ENCODE data around the gene NGEF. TPM values are rescaled to one million over a fixed set of nuclear protein-coding genes. Genes with fewer than 3 reads are reported as not detected.

The NGEF gene
- total and polyA plus RNA-seq, 4 donors: 0.54 to 10.1 (median 2.7) TPM

GRCh38 chr2:232842689-232843088 lies 170.4 kb downstream of the NGEF start:
- ATAC-seq (ENCODE audit: low FRiP score) (no peak), DNase-seq (no peak)
- Histone ChIP-seq H3K4me1 (ENCODE audit: control insufficient read depth in 1 of 2, insufficient read depth in 2 of 2, low read length in 2 of 2) (peaks cover 0 to 4% of the 10 kb centered on the region in 2 donors), H3K27me3 (ENCODE audit: control insufficient read depth in 1 of 2, insufficient read depth in 2 of 2, low read length in 1 of 2) (no peaks in the 10 kb centered on the region), H3K9me3 (ENCODE audit: control insufficient read depth, low read length) (no peaks in the 10 kb centered on the region), H3K36me3 (ENCODE audit: control insufficient read depth in 1 of 2, insufficient read depth in 2 of 2, low read length in 1 of 2) (peaks cover 11 to 13% of the 10 kb centered on the region in 2 donors), H3K4me3 (ENCODE audit: low read length in 2 of 2) (no peak overlapping the region), H3K27ac (ENCODE audit: low read depth in 1 of 2, low read length in 2 of 2) (no peak overlapping the region)
- intact Hi-C loops (cut with DNase I): no loop called here
- WGBS, 2 donors: 43 to 63% methylated on average over 2 of the region's 2 CpGs

- Histone ChIP-seq H3K27me3 (ENCODE audit: control insufficient read depth in 1 of 2, insufficient read depth in 2 of 2, low read length in 1 of 2) (no peaks in the 10 kb centered on the region), H3K4me1 (ENCODE audit: control insufficient read depth in 1 of 2, insufficient read depth in 2 of 2, low read length in 2 of 2) (peaks cover 0 to 4% of the 10 kb centered on the region in 2 donors), H3K4me3 (ENCODE audit: low read length in 2 of 2) (no peak overlapping the region), H3K36me3 (ENCODE audit: control insufficient read depth in 1 of 2, insufficient read depth in 2 of 2, low read length in 1 of 2) (peaks cover 7 to 14% of the 10 kb centered on the region in 2 donors), H3K9me3 (ENCODE audit: control insufficient read depth, low read length) (no peaks in the 10 kb centered on the region), H3K27ac (ENCODE audit: low read depth in 1 of 2, low read length in 2 of 2) (no peak overlapping the region)
- peak in 1 of 2 donors; percentile 80 for DNase-seq
- ATAC-seq (ENCODE audit: low FRiP score): no peak
- intact Hi-C loops (cut with DNase I): no loop called here
- 37 to 40% methylated on average over 9 of the region's 9 CpGs for WGBS, 2 donors
Observed at GRCh38 chr2:232839411-232840079, 173.5 kb downstream of the NGEF start.

GRCh38 chr2:232838406-232838874 lies 174.6 kb downstream of the NGEF start:
- Histone ChIP-seq H3K27ac (ENCODE audit: low read depth in 1 of 2, low read length in 2 of 2) (no peak overlapping the region), H3K4me1 (ENCODE audit: control insufficient read depth in 1 of 2, insufficient read depth in 2 of 2, low read length in 2 of 2) (peaks cover 0 to 4% of the 10 kb centered on the region in 2 donors), H3K36me3 (ENCODE audit: control insufficient read depth in 1 of 2, insufficient read depth in 2 of 2, low read length in 1 of 2) (peaks cover 11 to 17% of the 10 kb centered on the region in 2 donors), H3K27me3 (ENCODE audit: control insufficient read depth in 1 of 2, insufficient read depth in 2 of 2, low read length in 1 of 2) (no peaks in the 10 kb centered on the region), H3K9me3 (ENCODE audit: control insufficient read depth, low read length) (no peaks in the 10 kb centered on the region), H3K4me3 (ENCODE audit: low read length in 2 of 2) (no peak overlapping the region)
- ATAC-seq (ENCODE audit: low FRiP score) (no peak), DNase-seq (no peak)
- intact Hi-C loops (cut with DNase I): no loop called here
- 53 to 65% methylated on average over 2 of the region's 2 CpGs for WGBS, 2 donors

- H3K36me3 ChIP-seq (ENCODE audit: control insufficient read depth in 1 of 2, insufficient read depth in 2 of 2, low read length in 1 of 2): peaks cover 10 to 23% of the 10 kb centered on the region in 2 donors
- intact Hi-C loops (cut with DNase I): no loop called here
- ATAC-seq (ENCODE audit: low FRiP score) (no peak), DNase-seq (no peak)
- H3K9me3 ChIP-seq (ENCODE audit: control insufficient read depth, low read length): no peaks in the 10 kb centered on the region
- H3K27me3 ChIP-seq (ENCODE audit: control insufficient read depth in 1 of 2, insufficient read depth in 2 of 2, low read length in 1 of 2): no peaks in the 10 kb centered on the region
- H3K4me3 ChIP-seq (ENCODE audit: low read length in 2 of 2): no peak overlapping the region
- no peak overlapping the region for H3K27ac ChIP-seq (ENCODE audit: low read depth in 1 of 2, low read length in 2 of 2)
- 87 to 94% methylated on average over 4 of the region's 4 CpGs for WGBS, 2 donors
- H3K4me1 ChIP-seq (ENCODE audit: control insufficient read depth in 1 of 2, insufficient read depth in 2 of 2, low read length in 2 of 2): peaks cover 0 to 4% of the 10 kb centered on the region in 2 donors
Observed at GRCh38 chr2:232836934-232837333, 176.1 kb downstream of the NGEF start.

- intact Hi-C loops (cut with DNase I): no loop called here
- H3K9me3 ChIP-seq (ENCODE audit: control insufficient read depth, low read length): no peaks in the 10 kb centered on the region
- DNase-seq (no peak), ATAC-seq (ENCODE audit: low FRiP score) (no peak)
- WGBS, 2 donors: 56 to 58% methylated on average over 14 of the region's 14 CpGs
- no peak overlapping the region for H3K27ac ChIP-seq (ENCODE audit: low read depth in 1 of 2, low read length in 2 of 2)
- peaks cover 0 to 4% of the 10 kb centered on the region in 2 donors for H3K4me1 ChIP-seq (ENCODE audit: control insufficient read depth in 1 of 2, insufficient read depth in 2 of 2, low read length in 2 of 2)
- no peaks in the 10 kb centered on the region for H3K27me3 ChIP-seq (ENCODE audit: control insufficient read depth in 1 of 2, insufficient read depth in 2 of 2, low read length in 1 of 2)
- H3K36me3 ChIP-seq (ENCODE audit: control insufficient read depth in 1 of 2, insufficient read depth in 2 of 2, low read length in 1 of 2): peaks cover 15 to 24% of the 10 kb centered on the region in 2 donors
- no peak overlapping the region for H3K4me3 ChIP-seq (ENCODE audit: low read length in 2 of 2)
Observed at GRCh38 chr2:232835687-232836208, 177.3 kb downstream of the NGEF start.

- H3K4me3 ChIP-seq (ENCODE audit: low read length in 2 of 2): no peak overlapping the region
- DNase-seq (no peak), ATAC-seq (ENCODE audit: low FRiP score) (no peak)
- peaks cover 0 to 4% of the 10 kb centered on the region in 2 donors for H3K4me1 ChIP-seq (ENCODE audit: control insufficient read depth in 1 of 2, insufficient read depth in 2 of 2, low read length in 2 of 2)
- no peak overlapping the region for H3K27ac ChIP-seq (ENCODE audit: low read depth in 1 of 2, low read length in 2 of 2)
- intact Hi-C loops (cut with DNase I): no loop called here
- H3K36me3 ChIP-seq (ENCODE audit: control insufficient read depth in 1 of 2, insufficient read depth in 2 of 2, low read length in 1 of 2): peaks cover 15 to 23% of the 10 kb centered on the region in 2 donors
- no peaks in the 10 kb centered on the region for H3K9me3 ChIP-seq (ENCODE audit: control insufficient read depth, low read length)
- H3K27me3 ChIP-seq (ENCODE audit: control insufficient read depth in 1 of 2, insufficient read depth in 2 of 2, low read length in 1 of 2): no peaks in the 10 kb centered on the region
- 94 to 97% methylated on average over 1 of the region's 1 CpG for WGBS, 2 donors
Observed at GRCh38 chr2:232833830-232834229, 179.2 kb downstream of the NGEF start.

- H3K4me1 ChIP-seq (ENCODE audit: control insufficient read depth in 1 of 2, insufficient read depth in 2 of 2, low read length in 2 of 2): no peaks in the 10 kb centered on the region
- intact Hi-C loops (cut with DNase I): no loop called here
- peaks cover 15 to 18% of the 10 kb centered on the region in 2 donors for H3K36me3 ChIP-seq (ENCODE audit: control insufficient read depth in 1 of 2, insufficient read depth in 2 of 2, low read length in 1 of 2)
- H3K9me3 ChIP-seq (ENCODE audit: control insufficient read depth, low read length): no peaks in the 10 kb centered on the region
- WGBS, 2 donors: 91 to 93% methylated on average over 3 of the region's 3 CpGs
- H3K27ac ChIP-seq (ENCODE audit: low read depth in 1 of 2, low read length in 2 of 2): no peak overlapping the region
- DNase-seq (no peak), ATAC-seq (ENCODE audit: low FRiP score) (no peak)
- no peak overlapping the region for H3K4me3 ChIP-seq (ENCODE audit: low read length in 2 of 2)
- H3K27me3 ChIP-seq (ENCODE audit: control insufficient read depth in 1 of 2, insufficient read depth in 2 of 2, low read length in 1 of 2): no peaks in the 10 kb centered on the region
Observed at GRCh38 chr2:232831496-232831895, 181.6 kb downstream of the NGEF start.

- no peak overlapping the region for H3K27ac ChIP-seq (ENCODE audit: low read depth in 1 of 2, low read length in 2 of 2)
- no peaks in the 10 kb centered on the region for H3K27me3 ChIP-seq (ENCODE audit: control insufficient read depth in 1 of 2, insufficient read depth in 2 of 2, low read length in 1 of 2)
- WGBS, 2 donors: 91 to 94% methylated on average over 3 of the region's 3 CpGs
- no peak overlapping the region for H3K4me3 ChIP-seq (ENCODE audit: low read length in 2 of 2)
- intact Hi-C loops (cut with DNase I): no loop called here
- peaks cover 15 to 18% of the 10 kb centered on the region in 2 donors for H3K36me3 ChIP-seq (ENCODE audit: control insufficient read depth in 1 of 2, insufficient read depth in 2 of 2, low read length in 1 of 2)
- H3K9me3 ChIP-seq (ENCODE audit: control insufficient read depth, low read length): no peaks in the 10 kb centered on the region
- H3K4me1 ChIP-seq (ENCODE audit: control insufficient read depth in 1 of 2, insufficient read depth in 2 of 2, low read length in 2 of 2): no peaks in the 10 kb centered on the region
- DNase-seq (no peak), ATAC-seq (ENCODE audit: low FRiP score) (no peak)
Observed at GRCh38 chr2:232829988-232830387, 183.1 kb downstream of the NGEF start.

All from aorta (tissue), 5 donors.